Psoas muscle (tissue), 8 donors: Measurements from ENCODE around the gene NET1. TPM values are rescaled to one million over a fixed set of nuclear protein-coding genes. Genes with fewer than 3 reads are reported as not detected.

ENCODE experiments used
- ATAC-seq, 4 donors: fragments of 200-7000 bp; cut with Tn5 transposase; one replicate each; pipeline ENCODE4 v1.9.1; 2020; ENCODE audit warnings: moderate library complexity in 3 of 4, mild to moderate bottlenecking in 2 of 4
- DNase-seq, 2 donors: peaks; one replicate each; pipeline ENCODE4 v3.0.0-alpha.2; 2020
- H3K27ac ChIP-seq: fragments of 200-600 bp; one replicate; pipeline ENCODE4 v1.8.0; 2022
- H3K27me3 ChIP-seq, 3 donors: fragments of 200-600 bp in 1 of 3; one replicate each; pipeline versions ENCODE4 v1.6.1 to v1.8.0; 2013 to 2022; ENCODE audit warnings: low read length in 2 of 3, mild to moderate bottlenecking in 2 of 3, moderate library complexity in 1 of 3; ENCODE audit not compliant: insufficient read depth in 3 of 3
- H3K36me3 ChIP-seq, 2 donors: fragments of 200-600 bp in 1 of 2; one replicate each; pipeline versions ENCODE4 v1.6.1 to v1.8.0; 2013 to 2022; ENCODE audit warnings: low read depth in 1 of 2, mild to moderate bottlenecking in 1 of 2, moderate library complexity in 1 of 2; ENCODE audit not compliant: insufficient read depth in 1 of 2
- H3K4me1 ChIP-seq: fragments of 200-600 bp; one replicate; pipeline ENCODE4 v1.8.0; 2022
- H3K4me3 ChIP-seq: fragments of 200-600 bp; one replicate; pipeline ENCODE4 v1.8.0; 2022; ENCODE audit warnings: mild to moderate bottlenecking
- H3K9me3 ChIP-seq: fragments of 200-600 bp; one replicate; pipeline ENCODE4 v1.8.0; 2022
- WGBS, 3 donors: extraction: QIAGEN DNeasy Blood & Tissue Kit; methylation state at CpG; one replicate each; pipeline versions ENCODE4 v1.1.6 to v1.1.7; 2013; 5-methylcytosine and 5-hydroxymethylcytosine counted together
- intact Hi-C, 2 donors: fragments of 100-400 bp; cut with DNase I; formaldehyde crosslinking; loops; one replicate each; pipeline versions ENCODE4 v1.11.0 to v1.14.2; 2022
- polyA plus RNA-seq, 3 donors: library from polyadenylated mRNA; stranded (reverse); fragments of 200-250 nt; gene quantifications; one replicate each; pipeline ENCODE4 v1.2.3, GENCODE V29; 2013
- total RNA-seq, 4 donors: library from RNA; stranded (reverse); fragmentation: NEBNext Ultra II Directional in 2 of 4; extraction: Animal tissue kit (Norgen Biotek cat#: 25700) in 2 of 4; gene quantifications; one replicate each; pipeline versions ENCODE4 v1.2.1 to v1.2.4, GENCODE V29; 2021 to 2023
- TF ChIP-seq, protein P1 (sequence below): fragments of 200-600 bp; IDR thresholded peaks from one replicate; pipeline ENCODE4 v1.8.0; 2022; ENCODE audit warnings: antibody characterized with exemption
- donor health status: healthy with polysubstance abuse.
- donor health status: DM: no; HTN: no; CAD: no; lungs with moderate emphysema.
- donor health status: Bipolar disorder and iron deficiency.
- donor health status: healthy.
- donor health status: DM: yes; HTN: yes; CAD: no.
- donor health status: DM: no; HTN: no; CAD: no.
- donor health status: DM: no; HTN: no; CAD: no.
- donor health status: DM: yes; HTN: yes; CAD: no.

NET1 gene
- total and polyA plus RNA-seq, 7 donors = 14.3 to 44.0 (median 35.6) TPM

DNA sequence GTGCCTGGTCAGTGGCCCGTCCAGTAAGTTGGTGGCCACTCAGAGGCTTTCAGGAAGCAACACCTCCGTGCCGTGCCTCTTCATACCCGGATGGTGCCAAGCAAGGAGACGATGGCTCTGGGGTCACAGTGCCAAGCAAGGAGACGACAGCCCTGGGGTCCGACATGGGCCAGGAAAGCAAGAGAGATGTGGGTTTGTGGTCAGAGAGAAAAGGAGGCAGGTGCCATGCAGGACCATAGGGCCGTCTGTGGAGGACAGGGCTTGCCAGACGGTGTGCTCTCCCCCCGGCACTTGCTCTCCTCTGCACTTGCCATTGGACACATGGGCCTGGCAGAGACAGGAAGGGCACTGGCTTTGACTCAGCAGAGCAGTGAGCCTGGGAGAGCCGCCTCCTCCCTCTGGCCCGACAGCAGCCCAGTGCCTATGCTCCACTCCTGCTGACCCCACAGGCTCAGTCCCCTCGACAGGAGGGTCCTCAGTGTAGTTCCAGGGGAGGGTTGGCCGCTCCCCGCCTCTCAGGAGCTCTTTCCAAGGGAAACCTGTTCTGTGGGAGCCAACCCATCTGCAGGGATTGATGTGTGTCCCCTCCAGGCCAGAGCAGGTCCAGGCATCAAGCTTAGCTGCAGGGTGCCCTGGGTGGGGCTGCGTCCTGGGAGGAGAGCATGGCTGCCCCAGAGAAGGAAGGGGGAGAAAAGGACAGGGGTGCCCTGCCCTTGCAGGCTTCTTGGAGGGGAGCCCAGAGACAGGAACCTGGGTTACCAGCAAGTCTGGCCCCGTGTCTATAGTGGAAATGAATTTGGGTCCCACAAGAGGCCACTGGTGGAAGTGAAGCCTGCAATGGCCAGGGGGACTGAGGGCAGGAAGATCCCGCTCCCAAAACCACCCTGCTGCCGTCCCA, 94.6 kb downstream of the NET1 start:
- intact Hi-C loops = no loop called here
- DNase-seq (peak; percentile 4 to 40), ATAC-seq (no peak)
- Histone ChIP-seq H3K36me3 (no peaks in the 10 kb centered on the region), H3K4me1 (no peaks in the 10 kb centered on the region), H3K27ac (no peak overlapping the region), H3K27me3 (no peaks in the 10 kb centered on the region), H3K9me3 (no peaks in the 10 kb centered on the region), H3K4me3 (no peak overlapping the region)
- 82 to 95% (median 82%) methylated on average over 18 to 19 of the region's 19 CpGs for WGBS, 3 donors
- TF ChIP-seq, protein P1, sequence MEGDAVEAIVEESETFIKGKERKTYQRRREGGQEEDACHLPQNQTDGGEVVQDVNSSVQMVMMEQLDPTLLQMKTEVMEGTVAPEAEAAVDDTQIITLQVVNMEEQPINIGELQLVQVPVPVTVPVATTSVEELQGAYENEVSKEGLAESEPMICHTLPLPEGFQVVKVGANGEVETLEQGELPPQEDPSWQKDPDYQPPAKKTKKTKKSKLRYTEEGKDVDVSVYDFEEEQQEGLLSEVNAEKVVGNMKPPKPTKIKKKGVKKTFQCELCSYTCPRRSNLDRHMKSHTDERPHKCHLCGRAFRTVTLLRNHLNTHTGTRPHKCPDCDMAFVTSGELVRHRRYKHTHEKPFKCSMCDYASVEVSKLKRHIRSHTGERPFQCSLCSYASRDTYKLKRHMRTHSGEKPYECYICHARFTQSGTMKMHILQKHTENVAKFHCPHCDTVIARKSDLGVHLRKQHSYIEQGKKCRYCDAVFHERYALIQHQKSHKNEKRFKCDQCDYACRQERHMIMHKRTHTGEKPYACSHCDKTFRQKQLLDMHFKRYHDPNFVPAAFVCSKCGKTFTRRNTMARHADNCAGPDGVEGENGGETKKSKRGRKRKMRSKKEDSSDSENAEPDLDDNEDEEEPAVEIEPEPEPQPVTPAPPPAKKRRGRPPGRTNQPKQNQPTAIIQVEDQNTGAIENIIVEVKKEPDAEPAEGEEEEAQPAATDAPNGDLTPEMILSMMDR = no peak

DNA sequence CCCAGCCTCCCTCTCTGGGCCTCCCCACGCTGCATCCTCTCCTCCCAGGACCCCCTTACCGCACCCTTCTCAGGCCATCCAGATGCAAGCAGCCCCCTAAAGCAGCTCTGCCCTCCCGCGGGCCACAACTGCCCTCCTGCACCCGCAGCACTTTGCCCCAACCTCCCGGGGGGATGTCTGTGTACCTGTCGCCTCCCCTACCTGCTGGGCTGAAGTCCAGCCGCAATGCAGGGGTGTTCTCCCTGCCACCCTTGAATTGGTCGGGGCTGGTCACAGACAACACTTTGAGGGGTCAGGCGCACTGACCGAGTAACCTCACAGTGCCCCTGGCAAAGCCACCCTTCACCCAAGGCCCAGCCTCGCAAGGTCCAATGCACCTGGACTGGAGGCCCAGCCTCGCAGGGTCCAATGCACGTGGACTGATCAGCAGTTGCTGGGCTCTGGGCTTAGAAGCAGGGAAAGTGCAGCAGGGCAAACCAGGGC, 95.3 kb downstream of the NET1 start:
- ATAC-seq = no peak
- no peak overlapping the region for H3K4me3 ChIP-seq
- intact Hi-C loops = no loop called here
- no peaks in the 10 kb centered on the region for H3K4me1 ChIP-seq
- DNase-seq = peak; percentile 7 to 33
- H3K9me3 ChIP-seq = no peaks in the 10 kb centered on the region
- H3K27ac ChIP-seq = no peak overlapping the region
- no peaks in the 10 kb centered on the region for H3K27me3 ChIP-seq
- 92 to 96% (median 93%) methylated on average over 14 of the region's 14 CpGs for WGBS, 3 donors
- TF ChIP-seq, protein P1 = no peak
- H3K36me3 ChIP-seq = no peaks in the 10 kb centered on the region

DNA sequence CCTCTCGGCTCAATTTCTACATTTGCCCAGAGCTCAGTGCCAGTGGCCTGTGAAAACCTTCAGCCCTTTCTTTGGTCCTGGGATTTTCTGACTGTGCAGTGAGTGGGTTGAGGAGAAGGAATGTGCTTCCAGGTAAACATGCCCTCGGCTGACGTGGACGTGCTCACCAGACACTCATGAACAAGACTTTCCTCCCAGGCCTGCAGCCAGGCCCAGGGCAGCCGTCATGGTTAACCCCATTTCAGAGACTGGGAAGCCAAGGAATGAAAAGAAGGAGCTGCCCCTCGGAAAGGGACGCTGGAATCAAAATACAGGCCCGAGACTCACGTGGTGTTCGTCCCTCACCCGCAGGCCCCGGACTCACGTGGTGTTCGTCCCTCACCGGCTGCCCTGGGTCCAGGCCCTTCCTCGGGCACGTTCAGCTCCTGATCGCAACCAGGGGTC, 95.8 kb downstream of the NET1 start:
- Histone ChIP-seq H3K4me1 (no peaks in the 10 kb centered on the region), H3K9me3 (no peaks in the 10 kb centered on the region), H3K36me3 (no peaks in the 10 kb centered on the region), H3K27ac (no peak overlapping the region), H3K4me3 (no peak overlapping the region), H3K27me3 (no peaks in the 10 kb centered on the region)
- intact Hi-C loops = no loop called here
- TF ChIP-seq, protein P1 = no peak
- ATAC-seq (no peak), DNase-seq (peak; percentile 10 to 12)
- WGBS, 3 donors = 92 to 95% (median 95%) methylated on average over 18 of the region's 18 CpGs

Other genes starting within 250 kb of the NET1 start
- not detected for gene AKR1C8, start 227.4 kb upstream of the NET1 start, total RNA-seq
- gene AKR1C8, start 227.4 kb upstream of the NET1 start, polyA plus RNA-seq = not detected
- not detected for gene AKR1C4, start 215.7 kb upstream of the NET1 start, total RNA-seq
- gene AKR1C4, start 215.7 kb upstream of the NET1 start, polyA plus RNA-seq = not detected
- gene UCN3, start 47.6 kb upstream of the NET1 start, total RNA-seq = not detected
- gene UCN3, start 47.6 kb upstream of the NET1 start, polyA plus RNA-seq = not detected
- gene TUBAL3, start 7.7 kb upstream of the NET1 start, total RNA-seq = under 1 TPM in 2 of 4 donors, not detected in 2; 0.15 to 0.16 TPM
- gene TUBAL3, start 7.7 kb upstream of the NET1 start, polyA plus RNA-seq = under 1 TPM; 0.06 to 0.23 (median 0.10) TPM
- gene CALML5, start 87.0 kb downstream of the NET1 start, total RNA-seq = not detected
- gene CALML5, start 87.0 kb downstream of the NET1 start, polyA plus RNA-seq = not detected
- not detected for gene CALML3, start 112.4 kb downstream of the NET1 start, total RNA-seq
- gene CALML3, start 112.4 kb downstream of the NET1 start, polyA plus RNA-seq = under 1 TPM in 1 of 3 donors, not detected in 2; 0.03 TPM